HFFc6 (cell line): ENCODE results near the gene NTNG1. TPM values are rescaled to one million over a fixed set of nuclear protein-coding genes. Genes with fewer than 3 reads are reported as not detected.

ENCODE experiments used
- DNase-seq: peaks from one replicate; pipeline ENCODE4 v3.0.0-alpha.2; 2018
- H3K27ac Mint-ChIP-seq: 2 replicates; pipeline ENCODE4 v1.8.0; 2020; ENCODE audit warnings: mild to moderate bottlenecking, mixed read lengths
- H3K27me3 Mint-ChIP-seq: 2 replicates; pipeline ENCODE4 v1.8.0; 2021; ENCODE audit warnings: mild to moderate bottlenecking, moderate library complexity, mixed read lengths; ENCODE audit not compliant: insufficient read depth
- H3K36me3 Mint-ChIP-seq: 2 replicates; pipeline ENCODE4 v1.8.0; 2021; ENCODE audit warnings: low read depth, mixed read lengths
- H3K4me1 Mint-ChIP-seq: 2 replicates; pipeline ENCODE4 v1.8.0; 2020; ENCODE audit warnings: low read depth, mixed read lengths
- H3K4me3 Mint-ChIP-seq: 2 replicates; pipeline ENCODE4 v1.8.0; 2020; ENCODE audit warnings: mild to moderate bottlenecking, moderate library complexity, mixed read lengths
- H3K9me3 Mint-ChIP-seq: 2 replicates; pipeline ENCODE4 v1.8.0; 2020; ENCODE audit warnings: mild to moderate bottlenecking, mixed read lengths
- CTCF ChIP-seq: fragments of 200-600 bp; sonication (generic); IDR thresholded peaks from 2 replicates; pipeline ENCODE4 v1.5.0; 2021; ENCODE audit warnings: antibody characterized with exemption, mild to moderate bottlenecking
- total RNA-seq, 6 experiments: library from RNA; stranded (reverse); fragmentation: NEBNext Ultra II Directional; extraction: Animal tissue kit (Norgen Biotek cat#: 25700); gene quantifications; 2 replicates in 1 of 6; 3 replicates in 5 of 6; pipeline ENCODE4 v1.2.3, GENCODE V29; 2021

NTNG1 gene
- total RNA-seq, 6 experiments from 2014 or later, result 1.3 to 8.0 (median 2.2) TPM

GRCh38 chr1:107343601-107344000, 202.8 kb downstream of the NTNG1 start:
- TF ChIP-seq CTCF, result no peak
- H3K4me1 Mint-ChIP-seq, result no peaks in the 10 kb centered on the region
- H3K36me3 Mint-ChIP-seq, result no peaks in the 10 kb centered on the region
- no peaks in the 10 kb centered on the region for H3K27me3 Mint-ChIP-seq
- peaks cover 28% of the 10 kb centered on the region for H3K9me3 Mint-ChIP-seq
- no peak overlapping the region for H3K27ac Mint-ChIP-seq
- no peak for DNase-seq
- H3K4me3 Mint-ChIP-seq, result no peak overlapping the region

DNA sequence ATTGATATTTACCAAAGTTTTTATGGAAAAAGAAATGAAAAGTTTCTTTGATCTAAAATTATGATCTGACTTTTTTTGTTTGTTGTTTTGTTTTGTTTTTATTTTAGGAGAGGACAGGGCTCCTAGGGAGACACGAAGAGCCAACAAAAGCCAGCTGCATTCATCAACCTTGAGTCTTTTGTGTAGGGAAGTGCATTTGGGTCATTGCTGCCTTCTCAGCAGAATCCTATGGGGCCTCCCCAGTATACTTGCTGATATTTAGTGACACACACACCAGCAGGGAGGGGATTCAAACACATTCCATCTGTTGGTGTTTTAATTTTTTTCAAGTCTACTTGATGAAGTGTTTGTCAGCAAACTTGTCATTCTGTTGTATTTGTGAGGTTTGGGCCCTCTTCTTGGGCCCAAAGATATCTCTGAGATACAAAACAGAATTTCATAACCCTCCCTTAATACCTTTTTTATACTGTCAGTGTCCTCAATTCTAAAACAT, 203.5 kb downstream of the NTNG1 start:
- Mint-ChIP-seq H3K27ac (no peak overlapping the region), H3K27me3 (no peaks in the 10 kb centered on the region; the same call in 1 of the 2 replicates), H3K4me1 (no peaks in the 10 kb centered on the region), H3K4me3 (no peak overlapping the region), H3K36me3 (no peaks in the 10 kb centered on the region), H3K9me3 (peaks cover 28% of the 10 kb centered on the region)
- no peak for DNase-seq
- no peak for TF ChIP-seq CTCF

GRCh38 chr1:107344836-107345235, 204.0 kb downstream of the NTNG1 start:
- no peak overlapping the region for H3K4me3 Mint-ChIP-seq
- TF ChIP-seq CTCF, result no peak
- no peak overlapping the region for H3K27ac Mint-ChIP-seq
- H3K36me3 Mint-ChIP-seq, result no peaks in the 10 kb centered on the region
- H3K9me3 Mint-ChIP-seq, result peaks cover 28% of the 10 kb centered on the region
- no peak for DNase-seq
- no peaks in the 10 kb centered on the region; the same call in 1 of the 2 replicates for H3K27me3 Mint-ChIP-seq
- no peaks in the 10 kb centered on the region for H3K4me1 Mint-ChIP-seq

DNA sequence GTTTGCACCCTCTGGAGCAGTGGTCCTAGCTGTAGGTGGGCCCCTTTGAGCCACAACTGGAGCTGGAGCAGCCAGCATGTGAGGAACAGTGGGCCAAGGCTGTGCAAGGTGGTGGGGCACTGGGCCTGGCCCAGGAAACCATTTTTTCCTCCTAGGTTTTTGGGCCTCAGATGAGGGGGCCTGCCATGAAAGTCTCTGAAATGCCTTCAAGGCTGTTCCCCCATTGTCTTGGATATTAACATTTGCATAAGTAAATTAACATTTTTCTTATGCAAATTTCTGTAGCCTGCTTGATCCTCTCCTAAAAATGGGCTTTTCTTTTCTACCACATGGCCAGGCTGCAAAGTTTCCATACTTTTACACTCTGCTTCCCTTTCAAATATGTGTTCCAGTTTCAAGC, 212.0 kb downstream of the NTNG1 start:
- H3K27ac Mint-ChIP-seq, result no peak overlapping the region
- no peak for TF ChIP-seq CTCF
- peaks cover 8% of the 10 kb centered on the region; the same call in 1 of the 2 replicates for H3K36me3 Mint-ChIP-seq
- no peaks in the 10 kb centered on the region; the same call in 1 of the 2 replicates for H3K27me3 Mint-ChIP-seq
- peaks cover 31% of the 10 kb centered on the region for H3K9me3 Mint-ChIP-seq
- H3K4me1 Mint-ChIP-seq, result no peaks in the 10 kb centered on the region
- H3K4me3 Mint-ChIP-seq, result no peak overlapping the region
- DNase-seq, result no peak

GRCh38 chr1:107357376-107357775, 216.5 kb downstream of the NTNG1 start:
- TF ChIP-seq CTCF, result no peak
- Mint-ChIP-seq H3K27ac (no peak overlapping the region), H3K27me3 (no peaks in the 10 kb centered on the region), H3K36me3 (peaks cover 5% of the 10 kb centered on the region; the same call in 1 of the 2 replicates), H3K4me3 (no peak overlapping the region), H3K4me1 (no peaks in the 10 kb centered on the region), H3K9me3 (peaks cover 27% of the 10 kb centered on the region; the same call in 1 of the 2 replicates)
- DNase-seq, result no peak
